Coronary artery (tissue), 2 donors: ENCODE results near the gene GAREM1.
"Not testable (repeated sequence)": the region's sequence is repeated elsewhere in the genome, so short reads cannot be mapped to it uniquely, and the experiment has no call there.

Experiments
- DNase-seq: peaks from one replicate; pipeline ENCODE4 v3.0.0-alpha.2; 2017; ENCODE audit warnings: low spot score
- H3K27ac ChIP-seq, 2 donors: fragments of 200-600 bp; sonication (generic); one replicate each; pipeline ENCODE4 v1.5.1; 2016 to 2019
- H3K4me3 ChIP-seq: fragments of 200-600 bp; sonication (generic); 2 replicates; pipeline ENCODE4 v1.5.1; 2016; ENCODE audit warnings: mild to moderate bottlenecking, moderate library complexity
- CTCF ChIP-seq: fragments of 200-600 bp; sonication (generic); IDR thresholded peaks from one replicate; pipeline ENCODE4 v1.5.1; 2019; ENCODE audit warnings: antibody characterized with exemption

The GAREM1 gene

GRCh38 chr18:32296851-32297250, 173.8 kb downstream of the GAREM1 start:
- no peak for TF ChIP-seq CTCF
- Histone ChIP-seq H3K4me3 (no peak overlapping the region), H3K27ac (no peak overlapping the region)
- no peak for DNase-seq

GRCh38 chr18:32295604-32296003, 175.1 kb downstream of the GAREM1 start:
- Histone ChIP-seq H3K4me3 (no peak overlapping the region), H3K27ac (no peak overlapping the region)
- no peak for TF ChIP-seq CTCF
- no peak for DNase-seq

- no peak for TF ChIP-seq CTCF
- no peak overlapping the region for H3K27ac ChIP-seq
- DNase-seq: no peak
- H3K4me3 ChIP-seq: no peak overlapping the region
Observed at GRCh38 chr18:32293107-32293506, 177.6 kb downstream of the GAREM1 start.

DNA sequence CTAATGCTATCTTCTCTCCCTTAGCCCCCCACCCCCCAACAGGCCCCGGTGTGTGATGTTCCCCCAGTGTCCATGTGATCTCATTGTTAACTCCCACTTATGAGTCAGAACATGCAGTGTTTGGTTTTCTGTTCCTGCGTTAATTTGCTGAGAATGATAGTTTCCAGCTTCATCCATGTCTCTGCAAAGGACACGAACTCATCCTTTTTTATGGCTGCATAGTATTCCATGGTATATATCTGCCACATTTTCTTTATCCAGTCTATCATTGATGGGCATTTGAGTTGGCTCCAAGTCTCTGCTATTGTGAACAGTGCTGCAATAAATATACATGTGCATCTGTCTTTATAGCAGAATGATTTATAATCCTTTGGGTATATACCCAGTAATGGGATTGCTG, 179.1 kb downstream of the GAREM1 start:
- H3K27ac ChIP-seq, DNase-seq, H3K4me3 ChIP-seq: not testable (repeated sequence)

DNA sequence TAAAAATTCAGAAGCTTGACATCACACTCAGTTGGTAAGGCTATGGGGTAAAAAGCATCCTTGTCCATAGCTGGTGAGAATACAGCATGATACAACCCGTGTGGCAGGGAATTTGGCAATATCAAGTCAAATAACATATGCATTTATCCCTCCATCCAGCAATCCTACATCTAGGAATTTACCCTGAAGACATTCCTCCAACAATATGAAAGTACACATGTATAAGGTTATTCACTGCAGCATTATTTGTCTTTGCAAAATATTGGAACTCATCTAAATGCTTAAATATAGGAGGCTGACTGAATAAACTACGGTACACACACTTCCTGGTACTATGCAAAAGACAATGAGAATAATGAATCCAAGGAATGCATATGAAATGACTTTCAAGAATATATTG, 179.9 kb downstream of the GAREM1 start:
- no peak for TF ChIP-seq CTCF
- Histone ChIP-seq H3K27ac (no peak overlapping the region), H3K4me3 (no peak overlapping the region)
- DNase-seq: no peak

DNA sequence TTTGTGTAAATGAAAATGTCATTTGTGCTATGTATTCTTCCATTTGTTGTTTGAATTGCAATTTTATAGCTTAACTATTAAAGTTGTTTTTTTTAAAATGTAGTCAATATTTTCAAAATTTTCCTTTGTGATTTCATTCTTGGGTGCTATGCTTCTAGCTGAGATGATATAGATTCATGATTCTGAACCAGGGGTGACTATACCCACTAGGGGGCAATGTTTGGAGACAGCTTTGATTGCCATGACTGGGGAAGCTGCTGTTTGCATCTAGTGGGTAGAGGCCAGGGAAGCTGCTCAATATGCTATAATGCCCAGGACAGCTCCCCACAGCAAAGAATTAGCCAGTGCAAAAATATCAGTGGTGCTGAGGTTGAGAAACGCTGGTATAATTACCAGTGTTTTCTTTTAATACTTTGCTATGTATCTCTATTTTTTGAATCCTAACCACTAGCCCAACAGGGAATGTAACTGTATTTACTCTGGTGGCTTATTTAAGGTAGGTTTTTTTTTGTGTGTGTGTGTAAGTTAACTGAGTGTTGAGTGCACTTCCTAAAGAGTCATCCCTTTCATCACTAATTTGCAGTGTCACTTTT, 181.1 kb downstream of the GAREM1 start:
- Histone ChIP-seq H3K4me3 (no peak overlapping the region), H3K27ac (no peak overlapping the region)
- DNase-seq: no peak
- no peak for TF ChIP-seq CTCF

DNA sequence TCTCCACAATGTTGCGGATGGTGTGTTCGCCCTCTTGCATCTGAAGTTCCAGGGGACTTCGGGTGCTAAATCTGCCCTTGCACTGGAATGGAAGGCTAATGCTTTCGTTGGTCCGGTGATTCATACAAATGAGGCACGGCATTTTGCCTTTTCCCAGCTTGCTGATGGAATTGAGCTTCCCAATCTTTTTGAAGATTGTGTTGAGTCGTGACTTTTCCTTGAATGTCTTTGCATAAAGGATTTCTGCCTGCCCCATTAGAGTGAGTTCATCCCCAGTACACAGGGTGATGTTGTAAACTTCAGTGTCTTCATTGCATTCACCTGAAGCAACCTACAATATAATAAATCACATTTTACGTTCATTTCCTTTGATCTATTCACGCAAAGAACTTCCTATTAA, 182.8 kb downstream of the GAREM1 start:
- DNase-seq: no peak
- H3K27ac ChIP-seq: peak overlapping the region; percentile 82 to 86

More for the DNA sequence above, 182.8 kb downstream of the GAREM1 start:
- no peak overlapping the region for H3K4me3 ChIP-seq
- no peak for TF ChIP-seq CTCF
